ENCODE measurements around the gene KLHL22.
"Not testable (repeated sequence)": the region's sequence is repeated elsewhere in the genome, so short reads cannot be mapped to it uniquely, and the experiment has no call there.

The KLHL22 gene

GRCh38 chr22:20469110-20469868 lies 26.3 kb downstream of the KLHL22 start:
- DNase-seq (ENCODE audit: low spot score): no peak

GRCh38 chr22:20466659-20467379 lies 28.8 kb downstream of the KLHL22 start:
- DNase-seq (ENCODE audit: low spot score): no peak

GRCh38 chr22:20465759-20466077 lies 29.9 kb downstream of the KLHL22 start:
- no peak for DNase-seq (ENCODE audit: low spot score)

- DNase-seq (ENCODE audit: low spot score): no peak
These were observed 30.5 kb downstream of the KLHL22 start for GRCh38 chr22:20464912-20465758.

GRCh38 chr22:20464096-20464614 lies 31.4 kb downstream of the KLHL22 start:
- no peak for DNase-seq (ENCODE audit: low spot score)

- DNase-seq (ENCODE audit: low spot score): no peak
These were observed 32.1 kb downstream of the KLHL22 start for GRCh38 chr22:20463324-20464095.

GRCh38 chr22:20459862-20460261 lies 35.7 kb downstream of the KLHL22 start:
- DNase-seq (ENCODE audit: low spot score): no peak

- no peak for DNase-seq (ENCODE audit: low spot score)
These were observed 36.4 kb downstream of the KLHL22 start for GRCh38 chr22:20459152-20459542.

GRCh38 chr22:20458530-20459151 lies 37.0 kb downstream of the KLHL22 start:
- DNase-seq (ENCODE audit: low spot score): no peak

GRCh38 chr22:20457506-20458240 lies 37.9 kb downstream of the KLHL22 start:
- DNase-seq (ENCODE audit: low spot score): no peak

GRCh38 chr22:20456722-20457076 lies 38.9 kb downstream of the KLHL22 start:
- no peak for DNase-seq (ENCODE audit: low spot score)

GRCh38 chr22:20456064-20456721 lies 39.4 kb downstream of the KLHL22 start:
- DNase-seq (ENCODE audit: low spot score): peak; percentile 86

- DNase-seq (ENCODE audit: low spot score): no peak
These were observed 39.9 kb downstream of the KLHL22 start for GRCh38 chr22:20455709-20456063.

- no peak for DNase-seq (ENCODE audit: low spot score)
These were observed 42.4 kb downstream of the KLHL22 start for GRCh38 chr22:20453222-20453621.

- no peak for DNase-seq (ENCODE audit: low spot score)
These were observed 43.7 kb downstream of the KLHL22 start for GRCh38 chr22:20451920-20452319.

GRCh38 chr22:20451129-20451778 lies 44.3 kb downstream of the KLHL22 start:
- DNase-seq (ENCODE audit: low spot score): not testable (repeated sequence)

- no peak for DNase-seq (ENCODE audit: low spot score)
These were observed 45.1 kb downstream of the KLHL22 start for GRCh38 chr22:20450551-20450906.

GRCh38 chr22:20449819-20450550 lies 45.6 kb downstream of the KLHL22 start:
- DNase-seq (ENCODE audit: low spot score): no peak

- DNase-seq (ENCODE audit: low spot score): no peak
These were observed 47.0 kb downstream of the KLHL22 start for GRCh38 chr22:20448630-20449029.

All from COLO829 (cell line).